ENCODE results near the gene LRRC28. TPM values are rescaled to one million over a fixed set of nuclear protein-coding genes. Genes with fewer than 3 reads are reported as not detected.

LRRC28 gene
- total and polyA plus RNA-seq, 9 donors = 11.3 to 39.7 (median 19.6) TPM

DNA sequence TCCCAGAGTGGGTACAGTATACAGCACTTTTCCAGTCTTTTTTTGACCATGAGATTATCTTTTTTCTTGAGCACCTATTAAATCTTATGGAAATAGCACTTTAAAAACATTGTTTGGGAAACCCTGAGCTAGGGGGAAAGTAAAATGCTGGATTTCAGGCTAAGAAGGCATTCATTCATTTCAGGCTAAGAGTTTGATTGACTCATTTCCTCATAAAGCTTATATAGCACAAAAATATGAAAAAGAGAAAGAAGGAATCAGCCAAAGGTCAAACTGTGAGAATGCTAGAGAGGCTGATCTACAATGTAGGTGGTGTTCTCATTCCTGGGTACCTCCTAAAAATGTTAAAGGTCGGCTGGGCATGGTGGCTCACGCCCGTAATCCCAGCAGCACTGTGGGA, 12.4 kb upstream of the LRRC28 start:
- no peak overlapping the region for H3K27ac ChIP-seq
- WGBS, 3 donors = 92 to 97% (median 94%) methylated on average over 3 of the region's 3 CpGs
- no peak for DNase-seq
- intact Hi-C loops (cut with DNase I) = no loop called here
- no peak overlapping the region for H3K4me3 ChIP-seq
- H3K9me3 ChIP-seq = no peaks in the 10 kb centered on the region
- H3K4me1 ChIP-seq (ENCODE audit: insufficient read depth) = no peaks in the 10 kb centered on the region
- TF ChIP-seq EP300 (IDR thresholded peaks at IDR 0.05) = no peak
- no peak for TF ChIP-seq POLR2A (IDR thresholded peaks at IDR 0.05)
- TF ChIP-seq, protein P1, sequence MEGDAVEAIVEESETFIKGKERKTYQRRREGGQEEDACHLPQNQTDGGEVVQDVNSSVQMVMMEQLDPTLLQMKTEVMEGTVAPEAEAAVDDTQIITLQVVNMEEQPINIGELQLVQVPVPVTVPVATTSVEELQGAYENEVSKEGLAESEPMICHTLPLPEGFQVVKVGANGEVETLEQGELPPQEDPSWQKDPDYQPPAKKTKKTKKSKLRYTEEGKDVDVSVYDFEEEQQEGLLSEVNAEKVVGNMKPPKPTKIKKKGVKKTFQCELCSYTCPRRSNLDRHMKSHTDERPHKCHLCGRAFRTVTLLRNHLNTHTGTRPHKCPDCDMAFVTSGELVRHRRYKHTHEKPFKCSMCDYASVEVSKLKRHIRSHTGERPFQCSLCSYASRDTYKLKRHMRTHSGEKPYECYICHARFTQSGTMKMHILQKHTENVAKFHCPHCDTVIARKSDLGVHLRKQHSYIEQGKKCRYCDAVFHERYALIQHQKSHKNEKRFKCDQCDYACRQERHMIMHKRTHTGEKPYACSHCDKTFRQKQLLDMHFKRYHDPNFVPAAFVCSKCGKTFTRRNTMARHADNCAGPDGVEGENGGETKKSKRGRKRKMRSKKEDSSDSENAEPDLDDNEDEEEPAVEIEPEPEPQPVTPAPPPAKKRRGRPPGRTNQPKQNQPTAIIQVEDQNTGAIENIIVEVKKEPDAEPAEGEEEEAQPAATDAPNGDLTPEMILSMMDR (IDR thresholded peaks at IDR 0.05) = no peak
- no peaks in the 10 kb centered on the region for H3K36me3 ChIP-seq
- H3K27me3 ChIP-seq = no peaks in the 10 kb centered on the region

DNA sequence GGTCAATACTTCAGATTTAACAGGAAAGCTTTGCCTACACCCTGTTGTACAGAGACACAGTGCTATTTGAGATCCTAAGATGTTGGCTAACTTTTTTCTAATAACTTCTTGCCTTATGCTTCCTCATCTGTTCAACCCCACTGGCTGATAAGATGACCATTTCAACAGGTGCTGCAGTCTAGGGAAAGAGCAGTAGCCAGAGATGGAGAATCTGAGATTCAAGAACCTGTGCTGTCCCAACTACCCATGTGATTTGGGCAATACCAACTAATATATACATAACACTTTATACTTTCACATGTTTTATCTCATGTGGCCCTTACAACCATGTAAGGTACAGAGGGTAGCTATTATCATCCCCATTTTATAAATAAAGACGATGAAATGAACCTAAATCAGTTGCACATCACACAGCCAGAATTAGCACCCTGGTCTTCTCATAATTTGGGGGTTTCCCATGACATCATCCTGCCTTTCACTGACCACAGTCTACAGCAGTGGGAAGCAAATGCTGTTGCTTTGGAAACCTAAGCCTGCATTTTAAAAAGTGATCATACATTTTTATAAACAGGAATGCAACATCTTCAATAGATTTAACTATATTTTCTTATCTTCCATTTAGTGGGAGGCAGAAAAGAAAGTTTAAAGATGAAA, 11.6 kb upstream of the LRRC28 start:
- intact Hi-C loops (cut with DNase I) = no loop called here
- TF ChIP-seq EP300 (IDR thresholded peaks at IDR 0.05) = no peak
- TF ChIP-seq POLR2A (IDR thresholded peaks at IDR 0.05) = no peak
- TF ChIP-seq, protein P1 (IDR thresholded peaks at IDR 0.05) = no peak
- no peak overlapping the region for H3K4me3 ChIP-seq
- H3K4me1 ChIP-seq (ENCODE audit: insufficient read depth) = no peaks in the 10 kb centered on the region
- no peaks in the 10 kb centered on the region for H3K27me3 ChIP-seq
- no peak for DNase-seq
- 77 to 85% (median 81%) methylated on average over 1 of the region's 1 CpG for WGBS, 3 donors
- no peaks in the 10 kb centered on the region for H3K36me3 ChIP-seq
- H3K27ac ChIP-seq = no peak overlapping the region
- no peaks in the 10 kb centered on the region for H3K9me3 ChIP-seq

DNA sequence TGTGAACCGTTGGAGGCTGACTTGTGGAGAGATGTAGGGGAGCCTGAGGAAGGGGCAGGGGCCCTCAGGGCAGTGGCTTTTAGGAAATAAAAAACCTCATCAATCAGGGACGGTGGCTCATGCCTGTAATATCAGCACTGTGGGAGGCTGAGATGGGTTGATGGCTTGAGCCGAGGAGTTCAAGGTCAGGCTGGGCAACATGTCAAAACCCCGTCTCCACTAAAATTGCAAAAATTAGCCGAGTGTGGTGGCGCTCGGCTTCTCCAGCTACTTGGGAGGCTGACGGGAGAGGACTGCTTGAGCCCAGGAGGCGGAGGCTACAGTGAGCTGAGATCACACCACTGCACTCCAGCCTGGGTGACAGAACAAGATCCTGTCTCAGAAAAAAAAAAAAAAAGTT, 9.5 kb upstream of the LRRC28 start:
- H3K4me1 ChIP-seq (ENCODE audit: insufficient read depth) = no peaks in the 10 kb centered on the region
- H3K9me3 ChIP-seq = no peaks in the 10 kb centered on the region
- WGBS, 3 donors = 66 to 77% (median 71%) methylated on average over 9 of the region's 9 CpGs
- no peak overlapping the region for H3K27ac ChIP-seq
- no peaks in the 10 kb centered on the region for H3K27me3 ChIP-seq
- H3K4me3 ChIP-seq = no peak overlapping the region
- no peak for DNase-seq
- no peaks in the 10 kb centered on the region for H3K36me3 ChIP-seq
- intact Hi-C loops (cut with DNase I) = no loop called here
- TF ChIP-seq POLR2A (IDR thresholded peaks at IDR 0.05) (no peak), EP300 (IDR thresholded peaks at IDR 0.05) (no peak)
- TF ChIP-seq, protein P1 (IDR thresholded peaks at IDR 0.05) = no peak

DNA sequence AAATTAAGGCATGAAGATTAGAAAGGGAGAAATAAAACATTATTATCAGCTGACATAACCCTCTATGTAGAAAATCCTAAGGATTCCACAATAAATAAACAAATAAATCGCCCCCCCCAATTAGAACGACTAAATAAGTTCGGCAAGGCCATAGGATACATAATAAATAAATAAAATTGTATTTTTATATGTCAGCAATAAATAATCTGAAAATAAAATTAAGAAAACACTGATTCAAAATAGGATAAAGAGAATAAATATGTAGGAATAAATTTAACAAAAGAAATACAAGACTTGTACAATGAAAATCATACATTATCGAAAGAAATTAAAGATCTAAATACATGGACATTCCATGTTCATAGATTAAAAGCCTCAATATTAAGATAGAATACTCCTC, 7.0 kb upstream of the LRRC28 start:
- TF ChIP-seq, protein P1 (IDR thresholded peaks at IDR 0.05) = no peak
- TF ChIP-seq EP300 (IDR thresholded peaks at IDR 0.05) (no peak), POLR2A (IDR thresholded peaks at IDR 0.05) (no peak)
- Histone ChIP-seq H3K36me3 (no peaks in the 10 kb centered on the region), H3K4me3 (no peak overlapping the region), H3K9me3 (no peaks in the 10 kb centered on the region), H3K4me1 (ENCODE audit: insufficient read depth) (peaks cover 5% of the 10 kb centered on the region), H3K27ac (no peak overlapping the region), H3K27me3 (no peaks in the 10 kb centered on the region)
- intact Hi-C loops (cut with DNase I) = no loop called here
- no peak for DNase-seq
- 91% methylated on average over 4 of the region's 4 CpGs for WGBS, 3 donors

All from ovary (tissue), 9 donors.